Measurements from ENCODE around the gene OR10H4. TPM values are rescaled to one million over a fixed set of nuclear protein-coding genes. Genes with fewer than 3 reads are reported as not detected.

Gene OR10H4
- total and polyA plus RNA-seq, 11 donors: not detected

GRCh38 chr19:15905026-15905425, 43.8 kb upstream of the OR10H4 start:
- peaks cover 0 to 7% (median 0%) of the 10 kb centered on the region in 12 donors for H3K9me3 ChIP-seq
- no peak overlapping the region for H3K4me3 ChIP-seq
- intact Hi-C loops (cut with DNase I): no loop called here
- H3K27me3 ChIP-seq: peaks cover 0 to 44% (median 8%) of the 10 kb centered on the region in 9 donors
- DNase-seq (no peak), ATAC-seq (no peak)
- no peaks in the 10 kb centered on the region for H3K36me3 ChIP-seq
- no peak for TF ChIP-seq POLR2A (IDR thresholded peaks at IDR 0.05)
- no peak for TF ChIP-seq CTCF (IDR thresholded peaks at IDR 0.05)
- no peaks in the 10 kb centered on the region for H3K4me1 ChIP-seq
- no peak overlapping the region for H3K27ac ChIP-seq

- ATAC-seq (no peak), DNase-seq (no peak)
- intact Hi-C loops (cut with DNase I): no loop called here
- Histone ChIP-seq H3K27me3 (peaks cover 6 to 72% (median 36%) of the 10 kb centered on the region in 9 donors), H3K4me1 (no peaks in the 10 kb centered on the region), H3K27ac (no peak overlapping the region), H3K4me3 (no peak overlapping the region), H3K9me3 (peaks cover 0 to 24% (median 12%) of the 10 kb centered on the region in 12 donors), H3K36me3 (no peaks in the 10 kb centered on the region)
- no peak for TF ChIP-seq CTCF (IDR thresholded peaks at IDR 0.05)
- no peak for TF ChIP-seq POLR2A (IDR thresholded peaks at IDR 0.05)
- WGBS, 4 donors: 2 to 6% (median 3%) methylated on average over 19 to 44 of the region's 44 CpGs
These were observed 37.1 kb upstream of the OR10H4 start for GRCh38 chr19:15911599-15912235.

GRCh38 chr19:15913384-15913783, 35.4 kb upstream of the OR10H4 start:
- peaks cover 0 to 22% (median 12%) of the 10 kb centered on the region in 12 donors for H3K9me3 ChIP-seq
- no peaks in the 10 kb centered on the region for H3K36me3 ChIP-seq
- H3K4me1 ChIP-seq: no peaks in the 10 kb centered on the region
- intact Hi-C loops (cut with DNase I): no loop called here
- no peak overlapping the region for H3K4me3 ChIP-seq
- DNase-seq (no peak), ATAC-seq (no peak)
- peaks cover 6 to 66% (median 33%) of the 10 kb centered on the region in 9 donors for H3K27me3 ChIP-seq
- H3K27ac ChIP-seq: no peak overlapping the region
- WGBS, 4 donors: 54 to 70% (median 60%) methylated on average over 6 of the region's 6 CpGs
- TF ChIP-seq POLR2A (IDR thresholded peaks at IDR 0.05) (no peak), CTCF (IDR thresholded peaks at IDR 0.05) (no peak)

GRCh38 chr19:15913830-15914229, 35.0 kb upstream of the OR10H4 start:
- Histone ChIP-seq H3K4me1 (no peaks in the 10 kb centered on the region), H3K27me3 (peaks cover 6 to 61% (median 29%) of the 10 kb centered on the region in 9 donors), H3K4me3 (no peak overlapping the region), H3K27ac (no peak overlapping the region), H3K36me3 (no peaks in the 10 kb centered on the region), H3K9me3 (peaks cover 0 to 22% (median 12%) of the 10 kb centered on the region in 12 donors)
- intact Hi-C loops (cut with DNase I): no loop called here
- TF ChIP-seq CTCF (IDR thresholded peaks at IDR 0.05): no peak
- no peak for TF ChIP-seq POLR2A (IDR thresholded peaks at IDR 0.05)
- WGBS, 4 donors: 80 to 85% (median 84%) methylated on average over 6 to 8 of the region's 8 CpGs
- ATAC-seq (no peak), DNase-seq (no peak)
